H54 (cell line): ENCODE data around the gene BID.

ENCODE experiments used
- DNase-seq: peaks from one replicate; pipeline ENCODE4 v3.0.0; 2011; ENCODE audit warnings: low spot score, mixed read lengths; ENCODE audit not compliant: insufficient read length
- FAIRE-seq: peaks from 3 replicates; lab custom pipeline; 2011; peaks lifted over from hg19 to GRCh38; lab: Jason Lieb, UNC
- POLR2A ChIP-seq: IDR thresholded peaks from 2 replicates; pipeline ENCODE4 v1.6.1; 2011; ENCODE audit warnings: low read depth, mild to moderate bottlenecking, low read length

Gene BID

DNA sequence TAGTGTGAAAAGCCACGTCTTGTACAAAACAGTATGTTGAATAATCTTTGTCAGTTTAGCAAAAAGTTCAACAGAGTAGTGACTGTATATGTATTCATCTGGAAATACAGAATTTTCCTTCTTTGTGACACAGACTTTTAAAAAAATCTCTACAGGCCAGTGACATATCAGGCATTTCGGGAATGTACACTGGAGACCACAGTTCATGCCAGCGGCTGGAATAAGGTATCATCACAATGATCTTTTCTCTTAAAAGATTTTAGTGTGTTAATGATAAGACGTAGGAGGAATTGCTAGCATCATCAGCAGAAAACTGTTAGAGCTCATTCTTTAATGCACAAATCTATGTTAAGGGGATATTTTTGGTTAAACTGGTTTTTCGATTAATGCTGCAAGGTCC, 78.3 kb downstream of the BID start:
- no peak for DNase-seq
- TF ChIP-seq POLR2A = no peak
- no peak for FAIRE-seq

DNA sequence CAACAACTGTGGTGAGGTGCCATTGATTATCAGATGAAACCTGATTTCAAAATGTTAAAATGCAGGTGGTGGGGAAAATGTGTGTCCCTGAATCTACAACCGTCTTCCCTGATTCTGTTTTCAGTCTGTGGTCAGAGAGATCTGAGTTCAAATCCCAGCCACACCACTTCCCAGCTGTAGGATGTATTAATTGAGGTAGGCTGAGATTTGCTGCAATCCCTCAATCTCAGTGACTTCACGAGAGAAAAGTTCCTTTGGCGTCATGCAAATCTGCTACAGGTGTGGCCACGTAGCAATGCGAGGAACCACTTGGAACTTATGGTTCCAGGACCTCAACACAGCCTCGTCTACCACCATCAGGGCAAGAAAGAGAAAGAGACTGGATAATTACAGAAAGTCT, 79.5 kb downstream of the BID start:
- DNase-seq = no peak
- no peak for FAIRE-seq
- no peak for TF ChIP-seq POLR2A

DNA sequence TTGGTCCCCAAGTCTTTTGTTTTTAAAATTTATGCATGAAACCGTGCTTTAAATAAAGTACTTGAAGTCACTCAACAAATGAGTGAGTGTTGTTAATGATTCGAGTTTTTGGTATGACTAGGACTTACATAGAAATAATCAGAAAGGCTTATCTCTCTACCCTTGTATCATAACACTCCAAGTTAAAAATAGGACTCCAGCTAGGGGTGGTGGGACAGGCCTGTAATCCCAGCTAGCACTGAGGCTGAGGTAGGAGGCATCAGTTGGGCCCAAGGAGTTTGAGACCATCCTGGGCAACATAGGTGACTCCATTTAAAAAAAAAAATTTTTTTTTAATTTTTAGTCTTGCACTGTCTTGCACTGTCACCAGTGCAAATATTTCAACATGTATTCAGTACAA, 80.1 kb downstream of the BID start:
- no peak for TF ChIP-seq POLR2A
- FAIRE-seq (no peak), DNase-seq (no peak)

DNA sequence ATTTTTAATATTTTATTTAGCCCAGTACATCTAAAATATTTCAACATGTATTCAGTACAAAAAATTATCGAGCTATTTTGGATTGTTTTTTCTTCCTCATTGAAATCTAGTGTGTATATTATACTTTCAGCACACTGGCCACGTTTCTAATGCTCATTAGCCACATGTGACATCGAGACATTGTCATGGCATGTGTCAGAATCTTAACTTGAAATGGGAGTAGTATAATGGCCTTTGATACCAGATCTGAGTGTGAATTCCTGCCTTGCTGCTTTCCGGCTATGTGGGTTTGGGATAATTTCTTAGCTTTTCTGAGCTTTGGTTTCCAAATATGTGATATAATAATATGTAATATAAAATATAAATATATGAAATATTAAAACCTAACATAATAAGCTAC, 81.4 kb downstream of the BID start:
- DNase-seq (no peak), FAIRE-seq (no peak)
- TF ChIP-seq POLR2A = no peak

DNA sequence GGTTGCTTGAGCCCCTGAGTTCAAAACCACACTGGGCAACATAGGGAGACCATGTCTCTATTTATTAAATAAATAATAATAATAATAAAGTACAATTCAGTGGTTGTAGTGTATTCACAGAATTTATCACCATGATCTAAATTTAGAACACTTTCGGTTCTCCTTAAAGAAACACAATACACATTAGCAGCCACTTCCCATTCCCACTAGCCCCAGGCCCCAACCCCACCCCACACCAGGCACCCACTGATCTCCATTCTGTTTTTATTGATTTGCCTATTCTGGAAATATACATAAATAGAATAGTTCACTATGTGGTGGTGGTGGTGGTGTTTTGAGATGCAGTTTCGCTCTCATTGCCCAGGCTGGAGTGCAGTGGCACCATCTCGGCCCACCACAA, 90.0 kb downstream of the BID start:
- TF ChIP-seq POLR2A = no peak
- FAIRE-seq (no peak), DNase-seq (no peak)
